AG20443 (cell line): ENCODE results near the gene TAS2R43.
"Not testable (repeated sequence)": the region's sequence is repeated elsewhere in the genome, so short reads cannot be mapped to it uniquely, and the experiment has no call there.

Experiments
- DNase-seq: peaks from one replicate; pipeline ENCODE4 v3.0.0; 2012; ENCODE audit warnings: low spot score, mixed read lengths

The TAS2R43 gene, protein sequence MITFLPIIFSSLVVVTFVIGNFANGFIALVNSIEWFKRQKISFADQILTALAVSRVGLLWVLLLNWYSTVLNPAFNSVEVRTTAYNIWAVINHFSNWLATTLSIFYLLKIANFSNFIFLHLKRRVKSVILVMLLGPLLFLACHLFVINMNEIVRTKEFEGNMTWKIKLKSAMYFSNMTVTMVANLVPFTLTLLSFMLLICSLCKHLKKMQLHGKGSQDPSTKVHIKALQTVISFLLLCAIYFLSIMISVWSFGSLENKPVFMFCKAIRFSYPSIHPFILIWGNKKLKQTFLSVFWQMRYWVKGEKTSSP

DNA sequence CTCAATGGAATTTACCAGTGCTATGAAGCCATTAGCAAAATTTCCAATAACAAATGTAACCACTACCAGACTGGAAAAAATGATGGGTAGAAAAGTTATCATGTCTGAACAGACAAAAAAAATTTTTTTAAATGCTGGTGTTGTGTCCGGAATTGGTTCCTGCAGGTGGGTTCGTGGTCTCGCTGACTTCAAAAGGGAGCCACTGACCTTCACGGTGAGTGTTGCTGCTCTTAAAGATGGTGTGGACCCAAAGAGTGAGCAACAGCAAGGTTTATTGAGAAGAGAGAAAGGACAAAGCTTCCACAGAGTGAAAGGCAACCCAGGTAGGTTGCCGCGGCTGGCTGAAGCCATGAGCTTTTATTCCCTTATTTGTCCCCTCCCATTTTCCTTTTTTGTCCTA is at the start of gene TAS2R43:
TSS of gene TAS2R43 (minus strand) at position 186 of the 400 bp plus-strand sequence. CDS start at position 102, 84 bp downstream.
- no peak for DNase-seq

GRCh38 chr12:11136075-11136474 is 44.0 kb upstream of the TAS2R43 start:
- DNase-seq = no peak

GRCh38 chr12:11134305-11134704 is 42.2 kb upstream of the TAS2R43 start, which contains the start of gene TAS2R30:
TSS of gene TAS2R30 (minus strand) at chr12:11134644. CDS start at chr12:11134244, 400 bp downstream.
- no peak for DNase-seq

DNA sequence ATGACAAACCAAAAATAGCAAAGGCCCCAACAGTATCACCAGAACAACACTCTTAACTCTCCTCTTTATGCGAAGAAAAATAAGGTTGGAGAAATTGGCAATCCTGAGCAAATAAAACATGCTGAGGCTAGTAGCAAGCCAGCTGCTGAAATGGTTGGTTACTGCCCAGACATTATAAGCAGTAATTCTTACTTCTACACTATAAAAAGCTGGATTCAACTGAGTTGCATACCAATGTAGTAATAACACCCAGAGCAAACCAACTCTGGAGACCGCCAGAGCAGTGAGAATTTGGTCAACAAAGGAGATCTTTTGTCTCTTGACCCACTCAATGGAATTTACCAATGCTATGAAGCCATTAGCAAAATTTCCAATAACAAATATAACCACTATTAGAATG is 41.7 kb upstream of the TAS2R43 start:
- DNase-seq = no peak

GRCh38 chr12:11133162-11133561 is 41.0 kb upstream of the TAS2R43 start:
- DNase-seq = no peak

DNA sequence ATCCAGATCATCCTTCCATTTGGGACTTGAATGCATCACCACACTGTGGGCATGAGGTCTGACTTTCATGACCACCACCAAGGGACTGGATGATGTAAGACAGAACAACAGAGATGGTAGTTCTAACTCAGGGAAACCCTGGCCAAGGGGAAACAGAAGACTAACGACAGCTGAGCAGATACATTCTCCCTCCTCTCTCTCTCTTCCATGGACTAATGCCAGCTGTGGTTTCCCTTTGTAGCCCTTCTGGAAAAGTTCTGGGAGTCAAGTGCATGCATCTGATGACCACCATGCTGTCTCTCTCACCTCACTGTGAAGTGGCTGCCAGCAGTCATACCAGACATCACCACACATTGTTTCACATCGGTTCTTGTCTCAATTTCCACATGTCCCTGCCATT is 38.9 kb upstream of the TAS2R43 start:
- no peak for DNase-seq

DNA sequence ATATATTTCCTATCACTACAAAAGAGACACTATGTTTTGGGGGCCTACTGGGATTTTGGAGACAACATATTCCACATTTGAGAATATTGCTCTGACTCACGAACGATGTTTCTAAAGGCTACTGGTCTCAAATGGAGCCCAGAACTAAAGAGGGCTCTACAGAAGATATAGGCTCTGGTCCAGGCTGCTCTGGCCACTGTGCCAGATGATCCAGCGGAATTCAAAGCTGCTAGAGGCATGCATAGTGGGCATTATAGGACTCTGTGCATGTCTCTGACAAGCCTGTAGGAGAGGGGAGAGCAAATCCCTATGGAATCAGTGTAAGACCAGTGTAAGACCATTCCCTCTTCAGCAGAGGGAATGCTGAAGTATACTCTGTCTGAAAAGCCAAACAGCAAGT is 38.3 kb upstream of the TAS2R43 start:
- no peak for DNase-seq

GRCh38 chr12:11114130-11114529 is 22.0 kb upstream of the TAS2R43 start:
- not testable (repeated sequence) for DNase-seq

DNA sequence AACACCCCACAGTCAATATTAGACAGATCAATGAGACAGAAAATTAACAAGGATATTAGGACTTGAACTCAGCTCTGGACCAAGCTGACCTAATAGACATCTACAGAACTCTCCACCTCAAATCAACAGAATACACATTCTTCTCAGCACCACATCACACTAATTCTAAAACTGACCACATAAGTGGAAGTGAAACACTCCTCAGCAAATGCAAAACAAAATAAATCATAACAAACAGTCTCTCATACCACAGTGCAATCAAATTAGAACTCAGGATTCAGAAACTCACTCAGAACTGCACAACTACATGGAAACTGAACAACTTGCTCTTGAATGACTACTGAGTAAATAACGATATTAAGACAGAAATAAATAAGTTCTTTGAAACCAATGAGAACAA is 19.1 kb upstream of the TAS2R43 start:
- DNase-seq = not testable (repeated sequence)

DNA sequence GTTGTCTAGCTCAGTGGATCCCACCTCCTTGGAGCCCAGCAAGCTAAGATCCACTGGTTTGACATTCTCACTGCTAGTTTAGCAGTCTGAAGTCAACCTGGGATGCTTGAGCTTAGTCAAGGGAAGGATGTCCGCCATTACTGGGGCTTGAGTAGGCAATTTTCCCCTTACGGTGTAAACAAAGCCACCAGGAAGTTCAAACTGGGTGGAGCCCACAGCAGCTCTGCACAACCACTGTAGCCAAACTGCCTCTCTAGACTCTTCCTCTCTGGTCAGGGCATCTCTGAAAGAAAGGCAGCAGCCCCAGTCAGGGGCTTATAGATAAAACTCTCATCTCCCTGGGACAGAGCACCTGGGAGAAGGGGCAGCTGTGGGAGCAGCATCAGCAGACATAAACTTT is 16.7 kb upstream of the TAS2R43 start:
- no peak for DNase-seq

GRCh38 chr12:11107719-11108118 is 15.6 kb upstream of the TAS2R43 start:
- no peak for DNase-seq

DNA sequence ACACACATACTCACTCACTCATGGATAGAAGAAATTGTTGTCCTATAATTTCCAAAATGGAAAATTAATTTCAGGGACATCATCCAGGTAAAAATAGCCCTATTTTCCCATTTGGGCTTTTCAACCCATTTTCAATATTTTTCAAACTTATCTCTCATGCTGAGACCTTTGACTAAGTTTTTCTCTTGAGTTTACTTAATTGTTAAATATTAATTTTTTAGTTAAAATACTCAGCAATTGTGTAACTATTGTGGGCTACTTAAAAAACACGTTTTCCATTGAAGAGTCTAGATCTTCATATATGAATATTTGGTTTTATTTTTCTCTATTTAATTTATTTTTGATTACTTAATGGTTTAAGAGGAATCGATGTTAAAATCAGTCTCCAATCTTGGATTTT is 14.2 kb upstream of the TAS2R43 start:
- no peak for DNase-seq

DNA sequence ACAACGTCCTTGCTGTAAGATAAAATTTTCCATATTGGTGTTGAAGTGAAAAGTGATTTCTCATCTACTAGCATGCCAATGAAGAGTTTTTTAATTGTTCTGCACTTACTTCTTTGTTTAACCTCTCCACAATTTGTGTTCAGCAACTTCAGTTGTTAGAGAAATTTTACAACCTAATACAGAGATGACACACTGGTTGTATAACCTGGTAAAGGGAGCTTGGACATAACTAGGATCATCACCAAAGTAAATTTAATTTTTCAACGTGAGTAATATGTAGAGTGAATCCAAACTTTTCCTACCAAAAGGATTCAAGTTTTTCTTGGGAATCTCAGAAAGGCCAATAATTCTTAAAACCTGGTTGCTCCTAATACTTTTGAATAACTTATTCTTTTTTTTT is 13.4 kb upstream of the TAS2R43 start:
- no peak for DNase-seq

GRCh38 chr12:11094910-11095309 is 2.8 kb upstream of the TAS2R43 start:
- not testable (repeated sequence) for DNase-seq

- DNase-seq = no peak
Measured at GRCh38 chr12:11089246-11089645, 2.9 kb downstream of the TAS2R43 start.

DNA sequence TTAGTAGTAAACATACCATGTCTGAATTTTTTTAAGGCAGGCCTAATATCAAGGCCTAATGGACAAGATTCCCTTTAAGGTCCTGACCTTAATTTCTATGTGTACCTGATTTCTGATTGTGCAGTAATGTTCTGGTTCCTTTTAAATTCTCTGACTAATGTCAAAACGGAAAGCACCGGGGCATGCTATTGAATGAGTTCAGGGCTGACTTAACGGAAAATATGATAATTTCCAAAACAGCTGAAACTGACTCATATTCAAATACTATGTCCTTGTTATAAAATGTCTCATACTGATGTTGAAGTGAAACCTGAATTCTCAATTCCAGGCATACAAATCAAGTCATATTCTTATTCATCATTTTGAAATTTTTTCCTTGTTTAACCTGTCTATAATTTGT is 6.7 kb downstream of the TAS2R43 start:
- DNase-seq = no peak

DNA sequence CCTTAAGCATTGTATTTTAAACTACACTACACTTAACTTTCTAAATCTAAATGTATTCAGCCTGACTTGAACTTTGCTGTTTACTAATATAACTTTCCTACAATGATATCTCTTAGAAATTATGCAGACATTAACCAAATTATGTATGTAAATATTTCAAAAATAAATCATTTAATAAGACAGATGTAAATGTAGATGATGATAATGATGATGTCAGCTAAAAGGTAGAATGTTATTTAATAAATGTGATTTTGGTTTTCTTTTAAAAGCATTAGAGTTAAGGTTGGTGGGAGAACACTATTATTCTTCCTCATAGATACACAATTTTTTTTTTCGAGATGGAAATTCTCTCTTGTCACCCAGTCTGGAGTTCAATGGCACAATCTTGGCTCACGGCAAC is 10.1 kb downstream of the TAS2R43 start:
- no peak for DNase-seq

DNA sequence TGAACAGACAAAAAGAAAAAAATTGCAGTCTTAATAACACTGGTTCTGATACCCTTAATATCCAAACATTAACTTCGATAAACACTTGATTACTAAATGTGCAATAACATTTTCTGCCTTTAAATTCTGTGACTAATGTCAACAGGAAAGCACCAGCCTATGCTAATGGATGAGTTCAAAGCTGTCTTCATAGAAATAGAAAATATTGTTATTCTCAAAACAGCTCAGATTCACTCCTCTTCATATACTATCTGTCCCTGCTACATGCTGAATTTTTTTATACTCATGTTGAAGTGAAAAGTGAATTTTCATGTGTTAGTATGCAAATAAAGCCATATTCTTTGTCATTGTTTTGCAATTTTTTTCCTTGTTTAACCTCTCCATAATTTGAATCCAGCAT is 13.9 kb downstream of the TAS2R43 start:
- no peak for DNase-seq

DNA sequence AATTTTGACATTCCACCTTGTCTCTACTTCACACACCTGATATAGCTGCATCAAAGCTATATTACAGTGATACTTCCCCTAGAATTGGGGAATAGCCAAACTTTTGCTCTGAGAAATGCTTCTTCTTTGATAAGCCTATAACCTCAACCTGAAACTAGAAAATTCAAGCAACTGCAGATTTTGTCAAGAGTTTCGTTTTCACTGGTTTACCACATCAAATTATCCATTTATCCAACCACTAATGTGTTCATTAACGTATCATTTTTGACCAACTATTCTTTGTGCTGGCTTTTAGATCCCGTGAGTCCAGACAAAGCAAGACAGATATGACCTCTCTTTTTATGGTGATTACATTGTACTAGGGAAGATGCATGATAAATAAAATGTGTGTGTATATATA is 16.5 kb downstream of the TAS2R43 start:
- DNase-seq = no peak

DNA sequence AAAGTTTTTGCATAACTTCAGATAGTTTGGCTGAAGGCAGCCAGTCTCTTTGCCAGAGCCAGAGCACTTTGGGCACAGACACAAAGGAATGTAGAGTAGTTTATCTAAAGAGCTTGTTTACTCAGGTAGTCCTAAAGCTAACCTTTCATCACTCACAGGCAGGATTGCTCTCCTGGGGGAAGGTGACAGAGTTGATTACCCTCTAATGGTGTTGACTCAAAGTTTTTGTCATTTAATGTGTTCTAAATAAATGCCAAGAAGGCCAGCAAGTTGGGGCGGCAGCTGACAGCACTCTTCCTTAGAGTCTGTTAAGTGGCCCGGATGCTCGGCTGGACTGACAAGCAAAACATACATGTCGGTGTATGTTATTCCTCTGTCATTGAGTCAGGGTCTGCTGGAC is 20.7 kb downstream of the TAS2R43 start:
- no peak for DNase-seq

- no peak for DNase-seq
Measured at GRCh38 chr12:11070999-11071398, 21.1 kb downstream of the TAS2R43 start.

DNA sequence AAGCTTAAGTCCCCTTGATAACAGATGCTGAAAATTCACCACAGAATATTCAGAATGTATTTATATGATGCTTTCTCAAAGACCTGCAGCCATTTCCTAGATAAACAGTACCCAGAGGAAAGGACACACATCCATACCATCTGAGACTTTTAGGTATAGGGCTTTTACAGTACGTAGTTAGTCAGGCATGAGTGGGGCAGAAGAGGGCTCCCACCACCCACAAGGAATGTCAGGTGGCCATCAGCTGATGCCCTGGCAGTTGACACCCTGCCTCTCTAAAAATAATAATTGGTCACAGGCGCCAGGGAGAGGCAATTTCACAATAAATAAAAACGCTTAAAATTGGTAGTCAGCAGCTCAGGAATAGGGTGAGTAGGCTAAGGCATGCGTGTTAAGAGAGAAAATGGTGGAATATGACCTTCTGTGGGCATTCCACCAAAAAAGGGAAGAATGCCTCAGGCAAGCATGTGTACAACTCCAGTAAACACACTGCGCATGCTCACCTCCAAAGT is 22.2 kb downstream of the TAS2R43 start:
- no peak for DNase-seq

GRCh38 chr12:11067514-11067913 is 24.6 kb downstream of the TAS2R43 start:
- no peak for DNase-seq

DNA sequence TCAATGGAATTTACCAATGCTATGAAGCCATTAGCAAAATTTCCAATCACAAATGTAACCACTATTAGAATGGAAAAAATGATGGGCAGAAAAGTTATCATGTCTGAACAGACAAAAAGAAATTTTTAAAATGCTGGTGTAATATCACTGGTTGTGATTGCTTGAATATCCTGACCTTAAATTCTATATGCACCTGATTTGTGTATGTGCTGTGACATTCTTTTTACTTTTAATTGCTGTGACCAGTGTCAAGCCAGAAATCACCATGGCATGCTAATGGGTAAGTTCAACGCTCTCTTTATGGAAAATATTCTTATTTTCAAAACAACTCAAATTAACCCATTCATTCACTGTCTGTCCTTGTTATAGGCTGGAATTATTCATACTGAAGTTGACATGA is 29.9 kb downstream of the TAS2R43 start, which contains the start of gene TAS2R46:
TSS of gene TAS2R46 (minus strand) at position 101 of the 400 bp plus-strand sequence. CDS start at position 101, 0 bp downstream.
- DNase-seq = not testable (repeated sequence)
